ENCODE data around the gene PAX3.

The PAX3 gene

GRCh38 chr2:222218786-222219185 is 80.0 kb downstream of the PAX3 start:
- no peaks in the 10 kb centered on the region for H3K9me3 ChIP-seq (ENCODE audit: control insufficient read depth, low read length)
- H3K27me3 ChIP-seq (replicated peaks; ENCODE audit: control insufficient read depth, insufficient read depth, low read length, poor library complexity, severe bottlenecking): no peaks in the 10 kb centered on the region
- no peak overlapping the region for H3K27ac ChIP-seq (ENCODE audit: insufficient read depth, low read length, poor library complexity, severe bottlenecking)
- no peak overlapping the region for H3K4me3 ChIP-seq (ENCODE audit: insufficient read depth, low read depth, low read length, poor library complexity, severe bottlenecking)
- DNase-seq: no peak
- no peaks in the 10 kb centered on the region for H3K36me3 ChIP-seq (ENCODE audit: control insufficient read depth, insufficient read depth, low read length)
- no peaks in the 10 kb centered on the region for H3K4me1 ChIP-seq (ENCODE audit: control insufficient read depth, insufficient read depth, low read length, poor library complexity, severe bottlenecking)

- Histone ChIP-seq H3K4me3 (ENCODE audit: insufficient read depth, low read depth, low read length, poor library complexity, severe bottlenecking) (no peak overlapping the region), H3K9me3 (ENCODE audit: control insufficient read depth, low read length) (no peaks in the 10 kb centered on the region), H3K4me1 (ENCODE audit: control insufficient read depth, insufficient read depth, low read length, poor library complexity, severe bottlenecking) (no peaks in the 10 kb centered on the region), H3K27me3 (replicated peaks; ENCODE audit: control insufficient read depth, insufficient read depth, low read length, poor library complexity, severe bottlenecking) (no peaks in the 10 kb centered on the region), H3K27ac (ENCODE audit: insufficient read depth, low read length, poor library complexity, severe bottlenecking) (no peak overlapping the region), H3K36me3 (ENCODE audit: control insufficient read depth, insufficient read depth, low read length) (no peaks in the 10 kb centered on the region)
- DNase-seq: no peak
Measured at GRCh38 chr2:222217712-222218111, 81.1 kb downstream of the PAX3 start.

- no peak overlapping the region for H3K4me3 ChIP-seq (ENCODE audit: insufficient read depth, low read depth, low read length, poor library complexity, severe bottlenecking)
- no peak for DNase-seq
- no peak overlapping the region for H3K27ac ChIP-seq (ENCODE audit: insufficient read depth, low read length, poor library complexity, severe bottlenecking)
- no peaks in the 10 kb centered on the region for H3K27me3 ChIP-seq (replicated peaks; ENCODE audit: control insufficient read depth, insufficient read depth, low read length, poor library complexity, severe bottlenecking)
- H3K9me3 ChIP-seq (ENCODE audit: control insufficient read depth, low read length): no peaks in the 10 kb centered on the region
- H3K36me3 ChIP-seq (ENCODE audit: control insufficient read depth, insufficient read depth, low read length): no peaks in the 10 kb centered on the region
- no peaks in the 10 kb centered on the region for H3K4me1 ChIP-seq (ENCODE audit: control insufficient read depth, insufficient read depth, low read length, poor library complexity, severe bottlenecking)
Measured at GRCh38 chr2:222214885-222215284, 83.9 kb downstream of the PAX3 start.

GRCh38 chr2:222213049-222213448 is 85.7 kb downstream of the PAX3 start:
- no peak overlapping the region for H3K27ac ChIP-seq (ENCODE audit: insufficient read depth, low read length, poor library complexity, severe bottlenecking)
- no peaks in the 10 kb centered on the region for H3K4me1 ChIP-seq (ENCODE audit: control insufficient read depth, insufficient read depth, low read length, poor library complexity, severe bottlenecking)
- no peak for DNase-seq
- H3K9me3 ChIP-seq (ENCODE audit: control insufficient read depth, low read length): no peaks in the 10 kb centered on the region
- H3K36me3 ChIP-seq (ENCODE audit: control insufficient read depth, insufficient read depth, low read length): no peaks in the 10 kb centered on the region
- H3K4me3 ChIP-seq (ENCODE audit: insufficient read depth, low read depth, low read length, poor library complexity, severe bottlenecking): no peak overlapping the region
- no peaks in the 10 kb centered on the region for H3K27me3 ChIP-seq (replicated peaks; ENCODE audit: control insufficient read depth, insufficient read depth, low read length, poor library complexity, severe bottlenecking)

GRCh38 chr2:222212571-222212970 is 86.2 kb downstream of the PAX3 start:
- no peaks in the 10 kb centered on the region for H3K27me3 ChIP-seq (replicated peaks; ENCODE audit: control insufficient read depth, insufficient read depth, low read length, poor library complexity, severe bottlenecking)
- no peaks in the 10 kb centered on the region for H3K9me3 ChIP-seq (ENCODE audit: control insufficient read depth, low read length)
- H3K4me1 ChIP-seq (ENCODE audit: control insufficient read depth, insufficient read depth, low read length, poor library complexity, severe bottlenecking): no peaks in the 10 kb centered on the region
- no peaks in the 10 kb centered on the region for H3K36me3 ChIP-seq (ENCODE audit: control insufficient read depth, insufficient read depth, low read length)
- no peak overlapping the region for H3K4me3 ChIP-seq (ENCODE audit: insufficient read depth, low read depth, low read length, poor library complexity, severe bottlenecking)
- DNase-seq: no peak
- no peak overlapping the region for H3K27ac ChIP-seq (ENCODE audit: insufficient read depth, low read length, poor library complexity, severe bottlenecking)

GRCh38 chr2:222208010-222208690 is 90.6 kb downstream of the PAX3 start:
- no peaks in the 10 kb centered on the region for H3K27me3 ChIP-seq (replicated peaks; ENCODE audit: control insufficient read depth, insufficient read depth, low read length, poor library complexity, severe bottlenecking)
- no peak overlapping the region for H3K4me3 ChIP-seq (ENCODE audit: insufficient read depth, low read depth, low read length, poor library complexity, severe bottlenecking)
- H3K9me3 ChIP-seq (ENCODE audit: control insufficient read depth, low read length): no peaks in the 10 kb centered on the region
- no peak overlapping the region for H3K27ac ChIP-seq (ENCODE audit: insufficient read depth, low read length, poor library complexity, severe bottlenecking)
- no peaks in the 10 kb centered on the region for H3K4me1 ChIP-seq (ENCODE audit: control insufficient read depth, insufficient read depth, low read length, poor library complexity, severe bottlenecking)
- DNase-seq: no peak
- H3K36me3 ChIP-seq (ENCODE audit: control insufficient read depth, insufficient read depth, low read length): no peaks in the 10 kb centered on the region

- Histone ChIP-seq H3K36me3 (ENCODE audit: control insufficient read depth, insufficient read depth, low read length) (no peaks in the 10 kb centered on the region), H3K27me3 (replicated peaks; ENCODE audit: control insufficient read depth, insufficient read depth, low read length, poor library complexity, severe bottlenecking) (no peaks in the 10 kb centered on the region), H3K27ac (ENCODE audit: insufficient read depth, low read length, poor library complexity, severe bottlenecking) (no peak overlapping the region), H3K9me3 (ENCODE audit: control insufficient read depth, low read length) (no peaks in the 10 kb centered on the region), H3K4me3 (ENCODE audit: insufficient read depth, low read depth, low read length, poor library complexity, severe bottlenecking) (no peak overlapping the region), H3K4me1 (ENCODE audit: control insufficient read depth, insufficient read depth, low read length, poor library complexity, severe bottlenecking) (no peaks in the 10 kb centered on the region)
- DNase-seq: no peak
Measured at GRCh38 chr2:222205136-222205535, 93.7 kb downstream of the PAX3 start.

GRCh38 chr2:222203041-222203440 is 95.8 kb downstream of the PAX3 start:
- H3K27me3 ChIP-seq (replicated peaks; ENCODE audit: control insufficient read depth, insufficient read depth, low read length, poor library complexity, severe bottlenecking): no peaks in the 10 kb centered on the region
- H3K36me3 ChIP-seq (ENCODE audit: control insufficient read depth, insufficient read depth, low read length): no peaks in the 10 kb centered on the region
- H3K4me1 ChIP-seq (ENCODE audit: control insufficient read depth, insufficient read depth, low read length, poor library complexity, severe bottlenecking): no peaks in the 10 kb centered on the region
- no peak overlapping the region for H3K4me3 ChIP-seq (ENCODE audit: insufficient read depth, low read depth, low read length, poor library complexity, severe bottlenecking)
- no peaks in the 10 kb centered on the region for H3K9me3 ChIP-seq (ENCODE audit: control insufficient read depth, low read length)
- DNase-seq: no peak
- no peak overlapping the region for H3K27ac ChIP-seq (ENCODE audit: insufficient read depth, low read length, poor library complexity, severe bottlenecking)

- Histone ChIP-seq H3K27me3 (replicated peaks; ENCODE audit: control insufficient read depth, insufficient read depth, low read length, poor library complexity, severe bottlenecking) (no peaks in the 10 kb centered on the region), H3K4me3 (ENCODE audit: insufficient read depth, low read depth, low read length, poor library complexity, severe bottlenecking) (no peak overlapping the region), H3K27ac (ENCODE audit: insufficient read depth, low read length, poor library complexity, severe bottlenecking) (no peak overlapping the region), H3K36me3 (ENCODE audit: control insufficient read depth, insufficient read depth, low read length) (no peaks in the 10 kb centered on the region), H3K4me1 (ENCODE audit: control insufficient read depth, insufficient read depth, low read length, poor library complexity, severe bottlenecking) (no peaks in the 10 kb centered on the region), H3K9me3 (ENCODE audit: control insufficient read depth, low read length) (no peaks in the 10 kb centered on the region)
- DNase-seq: no peak
Measured at GRCh38 chr2:222196159-222196558, 102.6 kb downstream of the PAX3 start.

GRCh38 chr2:222194669-222195068 is 104.1 kb downstream of the PAX3 start:
- no peaks in the 10 kb centered on the region for H3K36me3 ChIP-seq (ENCODE audit: control insufficient read depth, insufficient read depth, low read length)
- no peak overlapping the region for H3K27ac ChIP-seq (ENCODE audit: insufficient read depth, low read length, poor library complexity, severe bottlenecking)
- H3K4me3 ChIP-seq (ENCODE audit: insufficient read depth, low read depth, low read length, poor library complexity, severe bottlenecking): no peak overlapping the region
- H3K9me3 ChIP-seq (ENCODE audit: control insufficient read depth, low read length): no peaks in the 10 kb centered on the region
- no peak for DNase-seq
- no peaks in the 10 kb centered on the region for H3K27me3 ChIP-seq (replicated peaks; ENCODE audit: control insufficient read depth, insufficient read depth, low read length, poor library complexity, severe bottlenecking)
- no peaks in the 10 kb centered on the region for H3K4me1 ChIP-seq (ENCODE audit: control insufficient read depth, insufficient read depth, low read length, poor library complexity, severe bottlenecking)
